ENCODE measurements around the gene DSP.

DNA sequence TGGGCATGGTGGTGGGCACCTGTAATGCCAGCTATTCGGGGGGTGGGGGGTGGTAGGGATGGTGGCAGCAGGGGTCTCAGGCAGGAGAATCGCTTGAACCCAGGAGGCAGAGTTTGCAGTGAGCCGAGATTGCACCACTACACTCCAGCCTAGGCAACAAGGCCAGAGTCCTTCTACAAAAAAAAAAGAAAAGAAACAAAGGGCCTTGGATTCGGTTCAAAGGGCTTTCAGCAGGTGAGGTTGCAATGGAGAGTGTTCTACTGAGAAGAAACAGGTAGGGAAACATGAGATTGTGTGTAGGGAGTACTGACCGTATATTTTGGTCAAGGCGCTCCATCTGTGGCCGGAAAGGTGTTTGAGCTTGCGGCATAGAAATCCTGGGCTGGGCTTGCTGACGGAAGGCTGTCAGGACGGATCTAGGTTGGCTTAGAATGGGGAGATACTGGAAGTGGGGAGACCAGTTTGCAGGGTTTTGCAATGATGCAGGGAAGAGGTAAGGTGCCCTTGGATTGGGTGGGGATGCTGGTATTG is 40.7 kb upstream of the DSP start:
- TF ChIP-seq, protein P1, sequence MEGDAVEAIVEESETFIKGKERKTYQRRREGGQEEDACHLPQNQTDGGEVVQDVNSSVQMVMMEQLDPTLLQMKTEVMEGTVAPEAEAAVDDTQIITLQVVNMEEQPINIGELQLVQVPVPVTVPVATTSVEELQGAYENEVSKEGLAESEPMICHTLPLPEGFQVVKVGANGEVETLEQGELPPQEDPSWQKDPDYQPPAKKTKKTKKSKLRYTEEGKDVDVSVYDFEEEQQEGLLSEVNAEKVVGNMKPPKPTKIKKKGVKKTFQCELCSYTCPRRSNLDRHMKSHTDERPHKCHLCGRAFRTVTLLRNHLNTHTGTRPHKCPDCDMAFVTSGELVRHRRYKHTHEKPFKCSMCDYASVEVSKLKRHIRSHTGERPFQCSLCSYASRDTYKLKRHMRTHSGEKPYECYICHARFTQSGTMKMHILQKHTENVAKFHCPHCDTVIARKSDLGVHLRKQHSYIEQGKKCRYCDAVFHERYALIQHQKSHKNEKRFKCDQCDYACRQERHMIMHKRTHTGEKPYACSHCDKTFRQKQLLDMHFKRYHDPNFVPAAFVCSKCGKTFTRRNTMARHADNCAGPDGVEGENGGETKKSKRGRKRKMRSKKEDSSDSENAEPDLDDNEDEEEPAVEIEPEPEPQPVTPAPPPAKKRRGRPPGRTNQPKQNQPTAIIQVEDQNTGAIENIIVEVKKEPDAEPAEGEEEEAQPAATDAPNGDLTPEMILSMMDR (IDR thresholded peaks at IDR 0.05; ENCODE audit: low read length), result no peak
- no peak for TF ChIP-seq EZH2phosphoT487 (IDR thresholded peaks at IDR 0.05; ENCODE audit: low read length)
- no peak for TF ChIP-seq EZH2 (optimal IDR thresholded peaks at IDR 0.05; ENCODE audit: low read depth, low read length)

Measured in MM.1S (cell line).